HepG2 (cell line): ENCODE results near the gene CIT. TPM values are rescaled to one million over a fixed set of nuclear protein-coding genes. Genes with fewer than 3 reads are reported as not detected.

Source experiments
- ATAC-seq: fragments of 200-7000 bp; cut with Tn5 transposase; 3 replicates; pipeline ENCODE4 v1.9.1; 2020; ENCODE audit warnings: mild to moderate bottlenecking, moderate library complexity
- BruUV-seq: library from RNA; stranded (reverse); fragments of 400-500 nt; replicated peaks from 2 replicates; lab custom pipeline; 2021; lab: Mats Ljungman, UMichigan
- CTCF ChIA-PET: fragments of 300-600 bp; formaldehyde crosslinking; extraction: SDS; loops from one replicate; lab custom pipeline; 2021; ENCODE audit warnings: low total read pairs, inconsistent platforms, low intra/inter-chr PET ratio; lab: Yijun Ruan, JAX
- POLR2A ChIA-PET: fragments of 350-600 bp; sonication (Branson Sonifier 250); formaldehyde crosslinking; loops from one replicate; lab custom pipeline; 2020; ENCODE audit warnings: antibody characterized with exemption, inconsistent platforms; lab: Yijun Ruan, JAX
- DNase-seq: peaks from one replicate; pipeline ENCODE4 v3.0.0-alpha.2; 2015; ENCODE audit warnings: low spot score
- FAIRE-seq: peaks from 3 replicates; lab custom pipeline; 2011; peaks lifted over from hg19 to GRCh38; lab: Jason Lieb, UNC
- H2AFZ ChIP-seq: one replicate; pipeline ENCODE4 v1.6.1; 2011; ENCODE audit warnings: low read length, inconsistent platforms
- H3K27ac ChIP-seq: fragments of 300-600 bp; 3 replicates; pipeline ENCODE4 v1.8.0; 2011; ENCODE audit warnings: mixed run types, mild to moderate bottlenecking, mixed read lengths, low read length, inconsistent platforms; ENCODE audit not compliant: insufficient read depth; ENCODE audit errors: extremely low read length
- H3K27me3 ChIP-seq, 2 experiments: fragments of 200-600 bp in 1 of 2; 2 replicates in 1 of 2; 3 replicates in 1 of 2; pipeline versions ENCODE4 v1.6.0 to v1.8.0; 2011; ENCODE audit warnings: low read length in 2 of 2, mild to moderate bottlenecking in 2 of 2, moderate library complexity in 2 of 2, inconsistent platforms in 1 of 2; ENCODE audit not compliant: insufficient read depth in 2 of 2, control insufficient read depth in 1 of 2
- H3K36me3 ChIP-seq, 2 experiments: fragments of 200-600 bp in 1 of 2; replicated peaks in 1 of 2; 2 replicates in 1 of 2; 3 replicates in 1 of 2; pipeline versions ENCODE4 v1.5.1 to v1.8.0; 2011; ENCODE audit warnings: low read length in 2 of 2, inconsistent platforms in 1 of 2; ENCODE audit not compliant: insufficient read depth in 2 of 2, control insufficient read depth in 1 of 2
- H3K4me1 ChIP-seq: 2 replicates; pipeline ENCODE4 v1.5.1; 2012; ENCODE audit warnings: low read length, inconsistent platforms; ENCODE audit not compliant: insufficient read depth
- H3K4me2 ChIP-seq: 2 replicates; pipeline ENCODE4 v1.6.0; 2011; ENCODE audit warnings: low read depth, low read length, inconsistent platforms
- H3K4me3 ChIP-seq, 3 experiments: fragments of 200-600 bp in 1 of 3; sonication (generic), shearing (Covaris generic) in 1 of 3; replicated peaks in 1 of 3; 2 replicates each; pipeline ENCODE4 v1.5.1; 2011 to 2016; ENCODE audit warnings: low read length in 3 of 3, inconsistent platforms in 2 of 3, low read depth in 2 of 3, mild to moderate bottlenecking in 2 of 3, control low read depth in 1 of 3, mixed read lengths in 1 of 3; ENCODE audit not compliant: insufficient read depth in 1 of 3
- H3K79me2 ChIP-seq: one replicate; pipeline ENCODE4 v1.6.1; 2011; ENCODE audit warnings: low read length, inconsistent platforms; ENCODE audit not compliant: insufficient read depth
- H3K9ac ChIP-seq: 2 replicates; pipeline ENCODE4 v1.6.0; 2011; ENCODE audit warnings: mild to moderate bottlenecking, low read depth, low read length, inconsistent platforms; ENCODE audit not compliant: insufficient read depth
- H3K9me3 ChIP-seq: 2 replicates; pipeline ENCODE4 v1.5.1; 2012; ENCODE audit warnings: mild to moderate bottlenecking, low read length
- H4K20me1 ChIP-seq: 2 replicates; pipeline ENCODE4 v1.6.0; 2011; ENCODE audit warnings: inconsistent platforms, mild to moderate bottlenecking, low read length, moderate library complexity; ENCODE audit not compliant: insufficient read depth
- CCAR2 ChIP-seq: fragments of 200-400 bp; formaldehyde crosslinking; optimal IDR thresholded peaks from 2 replicates; pipeline ENCODE3; 2018; ENCODE audit warnings: low read depth, mild to moderate bottlenecking, low read length, moderate library complexity
- HIVEP1 ChIP-seq: sonication (generic); formaldehyde crosslinking; IDR thresholded peaks from 2 replicates; pipeline ENCODE4 v1.4.0; 2020; ENCODE audit warnings: mild to moderate bottlenecking, missing genetic modification reagents
- JUNB ChIP-seq: sonication (generic); formaldehyde crosslinking; IDR thresholded peaks from 2 replicates; pipeline ENCODE4 v1.8.0; 2022; ENCODE audit warnings: missing genetic modification reagents, mild to moderate bottlenecking, borderline replicate concordance
- MAZ ChIP-seq, 2 experiments: sonication (generic) in 1 of 2; formaldehyde crosslinking in 1 of 2; IDR thresholded peaks; 2 replicates each; pipeline versions ENCODE4 v1.5.0 to v1.6.1; 2012 to 2020; ENCODE audit warnings: low read depth in 2 of 2, mild to moderate bottlenecking in 2 of 2, borderline replicate concordance in 1 of 2, improper control_type of control experiment in 1 of 2, low read length in 1 of 2, missing genetic modification reagents in 1 of 2, moderate library complexity in 1 of 2
- MTA1 ChIP-seq: sonication (generic); formaldehyde crosslinking; IDR thresholded peaks from 2 replicates; pipeline ENCODE4 v1.4.0; 2020; ENCODE audit warnings: missing genetic modification reagents, mild to moderate bottlenecking, borderline replicate concordance
- NFKB2 ChIP-seq: sonication (generic); formaldehyde crosslinking; IDR thresholded peaks from 2 replicates; pipeline ENCODE4 v1.4.0; 2020; ENCODE audit warnings: missing genetic modification reagents, borderline replicate concordance
- NR3C1 ChIP-seq: sonication (generic); formaldehyde crosslinking; IDR thresholded peaks from 2 replicates; pipeline ENCODE4 v1.4.0; 2020; ENCODE audit warnings: missing genetic modification reagents
- POGZ ChIP-seq: sonication (generic); formaldehyde crosslinking; IDR thresholded peaks from 2 replicates; pipeline ENCODE4 v1.4.0; 2020; ENCODE audit warnings: mild to moderate bottlenecking, missing genetic modification reagents
- PPARG ChIP-seq: conservative IDR thresholded peaks from 2 replicates; pipeline ENCODE4 v1.6.1; 2016; ENCODE audit warnings: missing biosample characterization, missing genetic modification reagents
- RARG ChIP-seq: sonication (generic); formaldehyde crosslinking; IDR thresholded peaks from 2 replicates; pipeline ENCODE4 v1.4.0; 2020; ENCODE audit warnings: low read depth, mild to moderate bottlenecking, missing genetic modification reagents
- REST ChIP-seq, 2 experiments: IDR thresholded peaks; 2 replicates each; pipeline ENCODE4 v1.6.1; 2011 to 2012; ENCODE audit warnings: low read length in 2 of 2, borderline replicate concordance in 1 of 2, low read depth in 1 of 2, mild to moderate bottlenecking in 1 of 2, moderate library complexity in 1 of 2
- SRSF1 ChIP-seq: fragments of 200-400 bp; formaldehyde crosslinking; optimal IDR thresholded peaks from 2 replicates; pipeline ENCODE3; 2017; ENCODE audit warnings: mild to moderate bottlenecking, low read depth, low read length, moderate library complexity
- TEAD2 ChIP-seq: sonication (generic); formaldehyde crosslinking; IDR thresholded peaks from 2 replicates; pipeline ENCODE4 v1.9.0; 2021; ENCODE audit warnings: missing genetic modification reagents
- ZBTB8A ChIP-seq: sonication (generic); formaldehyde crosslinking; IDR thresholded peaks from 2 replicates; pipeline ENCODE4 v1.4.0; 2020; ENCODE audit warnings: mild to moderate bottlenecking, low read depth, missing genetic modification reagents, borderline replicate concordance
- ZC3H13 ChIP-seq: sonication (generic); formaldehyde crosslinking; IDR thresholded peaks from 2 replicates; pipeline ENCODE4 v1.8.1; 2023; ENCODE audit warnings: mild to moderate bottlenecking, missing genetic modification reagents, moderate library complexity
- ZNF441 ChIP-seq: sonication (generic); formaldehyde crosslinking; IDR thresholded peaks from 2 replicates; pipeline ENCODE4 v1.7.0; 2021; ENCODE audit warnings: missing genetic modification reagents, borderline replicate concordance
- ZNF570 ChIP-seq: sonication (generic); formaldehyde crosslinking; IDR thresholded peaks from 2 replicates; pipeline ENCODE4 v1.4.0; 2020; ENCODE audit warnings: mild to moderate bottlenecking, missing genetic modification reagents, borderline replicate concordance
- WGBS: methylation state at CpG from one replicate; pipeline ENCODE4 v1.1.6; 2017; ENCODE audit warnings: low lambda C conversion rate; 5-methylcytosine and 5-hydroxymethylcytosine counted together
- in situ Hi-C: cut with HindIII; loops from 2 replicates; pipeline ENCODE4 v1.10.0; 2017; ENCODE audit warnings: low pct_unique_long_range_greater_than_20kb; ENCODE audit not compliant: extremely low pct_ligation_motif_present
- intact Hi-C: fragments of 100-400 bp; cut with micrococcal nuclease; formaldehyde crosslinking; loops from one replicate; pipeline ENCODE4 v1.10.0; 2022; ENCODE audit not compliant: unreplicated experiment
- polyA plus RNA-seq, 8 experiments: library from polyadenylated mRNA; depleted of rRNA in 3 of 8; stranded (reverse) in 7 of 8; unstranded in 1 of 8; fragments of >200 nt; fragmentation: Illumina TruSeq in 4 of 8; extraction: Trizol in 4 of 8; gene quantifications; 2 replicates each; pipeline versions ENCODE4 v1.2.1 to v1.2.3, GENCODE V29; 2011 to 2016; ENCODE audit warnings: low read depth in 4 of 8, missing spikeins in 1 of 8, mixed read lengths in 1 of 8; ENCODE audit not compliant: insufficient read depth in 1 of 8
- total RNA-seq, 5 experiments: library from RNA; depleted of rRNA; stranded (reverse); fragments of >200 nt; fragmentation: Illumina TruSeq; extraction: Trizol; gene quantifications; 2 replicates each; pipeline ENCODE4 v1.2.3, GENCODE V29; 2016; ENCODE audit warnings: low read depth in 1 of 5
- TF ChIP-seq, protein P1 (sequence below): IDR thresholded peaks from 2 replicates; pipeline ENCODE4 v1.6.1; 2016; ENCODE audit warnings: control low read depth
- TF ChIP-seq, protein P2 (sequence below): IDR thresholded peaks from 2 replicates; pipeline ENCODE4 v1.6.1; 2016

CIT gene
- total and polyA plus RNA-seq, 2 of the 13 experiments (the other 11 are each of a cell fraction or from before 2014, with no cell fraction given) = 7.7 to 11.7 TPM

DNA sequence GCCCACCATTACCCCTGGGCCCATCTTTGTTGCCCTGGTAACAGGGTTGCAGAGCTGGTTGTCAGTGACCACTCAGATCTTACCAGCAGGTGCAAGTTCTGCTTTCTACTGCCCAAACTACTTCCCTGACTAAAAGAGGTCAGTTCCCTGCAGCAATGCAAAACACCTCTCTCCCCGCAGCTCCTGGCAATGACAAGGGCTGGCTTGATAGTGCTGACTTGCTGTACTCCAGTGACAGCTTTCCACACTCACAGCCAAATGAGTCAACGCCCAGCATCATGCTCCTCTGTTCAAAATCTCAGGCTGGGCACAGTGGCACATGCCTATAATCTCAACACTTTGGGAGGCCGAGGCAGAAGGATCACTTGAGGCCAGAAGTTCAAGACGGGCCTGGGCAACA lies 90.6 kb downstream of the CIT start (continued):
- no peak for TF ChIP-seq REST (IDR thresholded peaks at IDR 0.05; ENCODE audit: borderline replicate concordance in 1 of 2, low read depth in 1 of 2, low read length in 2 of 2)
- no peak for TF ChIP-seq SRSF1
- TF ChIP-seq ZNF441 (CRISPR knock-in tag) = no peak
- TF ChIP-seq ZBTB8A (CRISPR knock-in tag) = no peak
- no peak for TF ChIP-seq CCAR2
- TF ChIP-seq ZC3H13 (CRISPR knock-in tag) = no peak

GRCh38 chr12:119784673-119785072 lies 92.4 kb downstream of the CIT start:
- ChIA-PET CTCF (no interaction called here), POLR2A (no interaction called here)
- in situ Hi-C loops = no loop called here
- Histone ChIP-seq H3K36me3 (peaks cover 3 to 28% of the 10 kb centered on the region in 2 experiments; a peak in 4 of 5 replicates), H3K79me2 (no peaks in the 10 kb centered on the region), H3K27ac (no peak overlapping the region), H3K9me3 (no peaks in the 10 kb centered on the region), H3K4me3 (no peak overlapping the region), H4K20me1 (no peaks in the 10 kb centered on the region), H2AFZ (no peak overlapping the region), H3K4me1 (no peaks in the 10 kb centered on the region), H3K27me3 (no peaks in the 10 kb centered on the region; a peak in 1 of 5 replicates)
- ATAC-seq (no peak), FAIRE-seq (no peak)
- no peak for TF ChIP-seq ZNF570 (CRISPR knock-in tag)
- TF ChIP-seq POGZ = no peak
- no peak for TF ChIP-seq JUNB (CRISPR knock-in tag)
- no peak for TF ChIP-seq RARG (CRISPR knock-in tag)
- TF ChIP-seq HIVEP1 = no peak
- TF ChIP-seq, protein P1, sequence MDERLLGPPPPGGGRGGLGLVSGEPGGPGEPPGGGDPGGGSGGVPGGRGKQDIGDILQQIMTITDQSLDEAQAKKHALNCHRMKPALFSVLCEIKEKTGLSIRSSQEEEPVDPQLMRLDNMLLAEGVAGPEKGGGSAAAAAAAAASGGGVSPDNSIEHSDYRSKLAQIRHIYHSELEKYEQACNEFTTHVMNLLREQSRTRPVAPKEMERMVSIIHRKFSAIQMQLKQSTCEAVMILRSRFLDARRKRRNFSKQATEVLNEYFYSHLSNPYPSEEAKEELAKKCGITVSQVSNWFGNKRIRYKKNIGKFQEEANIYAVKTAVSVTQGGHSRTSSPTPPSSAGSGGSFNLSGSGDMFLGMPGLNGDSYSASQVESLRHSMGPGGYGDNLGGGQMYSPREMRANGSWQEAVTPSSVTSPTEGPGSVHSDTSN (CRISPR knock-in tag) = no peak
- TF ChIP-seq MTA1 (CRISPR knock-in tag) = no peak
- TF ChIP-seq, protein P2, sequence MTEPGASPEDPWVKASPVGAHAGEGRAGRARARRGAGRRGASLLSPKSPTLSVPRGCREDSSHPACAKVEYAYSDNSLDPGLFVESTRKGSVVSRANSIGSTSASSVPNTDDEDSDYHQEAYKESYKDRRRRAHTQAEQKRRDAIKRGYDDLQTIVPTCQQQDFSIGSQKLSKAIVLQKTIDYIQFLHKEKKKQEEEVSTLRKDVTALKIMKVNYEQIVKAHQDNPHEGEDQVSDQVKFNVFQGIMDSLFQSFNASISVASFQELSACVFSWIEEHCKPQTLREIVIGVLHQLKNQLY (CRISPR knock-in tag) = no peak
- TF ChIP-seq NR3C1 = no peak
- TF ChIP-seq NFKB2 = no peak
- no peak for TF ChIP-seq PPARG
- no peak for TF ChIP-seq TEAD2
- TF ChIP-seq MAZ (IDR thresholded peaks at IDR 0.05; ENCODE audit: borderline replicate concordance, low read depth, low read length) = no peak
- no peak for TF ChIP-seq MAZ (CRISPR knock-in tag; IDR thresholded peaks at IDR 0.05; ENCODE audit: low read depth)
- TF ChIP-seq, all 625 proteins: peak for 0
- BruUV-seq = no TSS peak
- 97% methylated on average over 12 of the region's 17 CpGs for WGBS
- no peak overlapping the region for H3K4me2 ChIP-seq
- no peak overlapping the region for H3K9ac ChIP-seq
- intact Hi-C loops = loop anchor here (10.0 kb wide), 1 partner anchor 90 kb away; no protein-coding TSS in a partner anchor
- DNase-seq = no peak
